HL-60 (cell line): ENCODE measurements around the gene FCGBP.

Source experiments
- DNase-seq, 2 experiments: peaks; one replicate each; pipeline ENCODE4 v3.0.0-alpha.2; 2010 to 2020; ENCODE audit warnings: low read depth in 1 of 2, low spot score in 1 of 2
- H3K27ac ChIP-seq: fragments of 250-450 bp; sonication (Bioruptor Pico); replicated peaks from 2 replicates; pipeline ENCODE4 v1.5.1; 2020; ENCODE audit warnings: mild to moderate bottlenecking, moderate library complexity
- H3K27me3 ChIP-seq: fragments of 250-450 bp; sonication (Bioruptor Pico); 2 replicates; pipeline ENCODE4 v1.5.1; 2021; ENCODE audit warnings: mild to moderate bottlenecking, moderate library complexity; ENCODE audit not compliant: insufficient read depth, poor library complexity, severe bottlenecking
- H3K4me3 ChIP-seq: replicated peaks from 2 replicates; pipeline ENCODE4 v1.5.1; 2011; ENCODE audit warnings: mild to moderate bottlenecking, control low read depth, low read length; ENCODE audit not compliant: insufficient read depth
- CTCF ChIP-seq: IDR thresholded peaks from one replicate; pipeline ENCODE4 v1.5.1; 2011; ENCODE audit warnings: low read length, control low read depth, inconsistent platforms; ENCODE audit not compliant: insufficient read depth
- GABPA ChIP-seq: IDR thresholded peaks from 2 replicates; pipeline ENCODE4 v1.6.1; 2012; ENCODE audit warnings: low read depth
- POLR2AphosphoS5 ChIP-seq: IDR thresholded peaks from 2 replicates; pipeline ENCODE4 v1.6.1; 2012; ENCODE audit warnings: low read depth
- REST ChIP-seq: IDR thresholded peaks from 2 replicates; pipeline ENCODE4 v1.6.1; 2012; ENCODE audit warnings: low read depth; ENCODE audit not compliant: insufficient replicate concordance
- SPI1 ChIP-seq: IDR thresholded peaks from 2 replicates; pipeline ENCODE4 v1.6.1; 2012; ENCODE audit warnings: low read depth, mild to moderate bottlenecking, borderline replicate concordance
- long read RNA-seq: library from polyadenylated mRNA; unstranded; transcript quantifications from one replicate; pipeline ENCODE4 v2.0.0, GENCODE V29; 2020

FCGBP gene
- long read RNA-seq, partial matches to known transcripts = 1 of 1 reads
- long read RNA-seq, other reads (novel, unspliced or antisense) = 0 of 1 reads

DNA sequence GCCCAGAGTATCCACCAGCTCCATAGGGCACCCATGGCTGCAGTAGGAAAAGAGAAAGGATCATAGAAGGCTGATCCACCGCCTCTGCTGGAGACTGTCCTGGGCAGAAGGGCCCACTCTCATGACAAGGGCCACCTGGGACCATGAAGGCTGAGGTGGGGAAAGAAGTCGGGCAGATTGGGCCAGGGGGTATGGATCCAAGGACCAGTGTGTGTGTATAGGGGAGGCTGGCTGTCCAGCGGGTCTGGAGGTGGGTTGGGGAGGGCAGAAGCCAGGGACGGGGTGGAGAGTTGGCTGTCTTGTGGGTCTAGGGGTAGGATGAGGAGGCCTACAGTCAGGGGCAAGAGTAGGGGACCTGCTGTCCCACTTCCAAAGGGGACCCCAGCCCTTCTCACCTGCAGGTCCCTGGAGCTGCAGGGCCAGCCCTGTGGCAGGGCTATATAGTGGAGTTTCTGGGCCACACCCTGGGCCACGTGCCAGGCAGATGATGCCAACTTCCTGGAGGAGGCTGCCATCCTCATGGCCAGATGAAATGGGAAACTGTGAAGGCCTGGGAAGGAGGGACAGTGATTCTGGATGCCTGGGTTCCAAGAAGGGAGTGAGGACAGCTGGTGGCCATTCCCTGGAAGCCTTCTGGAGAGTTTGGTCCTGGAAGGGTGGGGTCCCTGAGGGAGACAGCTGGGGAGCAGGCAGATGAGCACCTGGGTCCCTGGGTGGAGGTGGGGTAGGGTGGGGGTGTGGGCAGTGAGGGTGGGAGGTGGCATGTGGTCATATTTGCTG, at the start of gene FCGBP:
Gene FCGBP, minus strand, starts transcription at position 51 of the 780 bp plus-strand sequence.
- H3K4me3 ChIP-seq = no peak within 1 kb of the TSS
- peaks cover 13% of the 10 kb centered on the region for H3K27me3 ChIP-seq
- no peak within 1 kb of the TSS for H3K27ac ChIP-seq
- no peak for DNase-seq
- no peak for TF ChIP-seq REST

DNA sequence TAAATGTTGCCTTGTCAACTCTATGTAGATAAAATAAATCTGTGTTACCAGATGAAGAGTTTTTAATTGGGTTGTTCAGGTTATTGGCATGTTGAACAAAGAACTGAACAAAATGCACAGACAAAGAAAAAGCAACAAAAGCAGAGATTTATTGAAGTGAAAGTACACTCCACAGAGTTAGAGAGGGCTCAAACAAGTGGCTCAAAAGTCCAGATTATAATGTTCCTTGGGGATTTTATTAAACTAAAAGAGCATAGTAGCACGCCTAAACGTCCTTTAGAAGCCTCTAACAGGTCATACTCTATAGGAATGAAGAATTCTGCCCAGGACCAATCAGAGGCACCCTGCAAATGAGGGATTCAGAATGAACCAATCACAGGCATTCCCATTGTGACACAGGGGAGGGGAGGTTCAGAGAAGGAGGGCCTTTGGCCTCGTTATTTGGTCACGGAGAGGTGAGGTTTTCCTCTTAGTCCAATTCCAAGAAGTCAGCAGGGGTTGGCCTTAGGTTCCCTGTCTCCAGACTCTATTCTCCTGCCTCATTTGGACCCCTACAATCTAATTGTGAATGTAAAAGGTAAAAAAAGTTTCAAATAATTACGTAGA, 49.4 kb upstream of the FCGBP start:
- no peak for DNase-seq

GRCh38 chr19:39982883-39983282, 48.4 kb upstream of the FCGBP start:
- no peak overlapping the region for H3K27ac ChIP-seq
- H3K4me3 ChIP-seq = no peak overlapping the region
- H3K27me3 ChIP-seq = no peaks in the 10 kb centered on the region
- no peak for DNase-seq
- TF ChIP-seq REST (no peak), GABPA (no peak), POLR2AphosphoS5 (no peak)

More for the DNA sequence above, 49.4 kb upstream of the FCGBP start:
- TF ChIP-seq POLR2AphosphoS5 (no peak), SPI1 (no peak), GABPA (no peak), CTCF (no peak), REST (no peak)
- Histone ChIP-seq H3K27ac (no peak overlapping the region), H3K27me3 (no peaks in the 10 kb centered on the region), H3K4me3 (no peak overlapping the region)
